HS-5 (cell line): ENCODE measurements around the gene PHACTR2.
A peak's percentile ranks its signal among the peaks of the same experiment; 100 is the strongest.
"Not testable (repeated sequence)": the region's sequence is repeated elsewhere in the genome, so short reads cannot be mapped to it uniquely, and the experiment has no call there.

ENCODE experiments used
- DNase-seq: peaks from one replicate; pipeline ENCODE4 v3.0.0-alpha.2; 2012; ENCODE audit warnings: low read depth

The PHACTR2 gene

DNA sequence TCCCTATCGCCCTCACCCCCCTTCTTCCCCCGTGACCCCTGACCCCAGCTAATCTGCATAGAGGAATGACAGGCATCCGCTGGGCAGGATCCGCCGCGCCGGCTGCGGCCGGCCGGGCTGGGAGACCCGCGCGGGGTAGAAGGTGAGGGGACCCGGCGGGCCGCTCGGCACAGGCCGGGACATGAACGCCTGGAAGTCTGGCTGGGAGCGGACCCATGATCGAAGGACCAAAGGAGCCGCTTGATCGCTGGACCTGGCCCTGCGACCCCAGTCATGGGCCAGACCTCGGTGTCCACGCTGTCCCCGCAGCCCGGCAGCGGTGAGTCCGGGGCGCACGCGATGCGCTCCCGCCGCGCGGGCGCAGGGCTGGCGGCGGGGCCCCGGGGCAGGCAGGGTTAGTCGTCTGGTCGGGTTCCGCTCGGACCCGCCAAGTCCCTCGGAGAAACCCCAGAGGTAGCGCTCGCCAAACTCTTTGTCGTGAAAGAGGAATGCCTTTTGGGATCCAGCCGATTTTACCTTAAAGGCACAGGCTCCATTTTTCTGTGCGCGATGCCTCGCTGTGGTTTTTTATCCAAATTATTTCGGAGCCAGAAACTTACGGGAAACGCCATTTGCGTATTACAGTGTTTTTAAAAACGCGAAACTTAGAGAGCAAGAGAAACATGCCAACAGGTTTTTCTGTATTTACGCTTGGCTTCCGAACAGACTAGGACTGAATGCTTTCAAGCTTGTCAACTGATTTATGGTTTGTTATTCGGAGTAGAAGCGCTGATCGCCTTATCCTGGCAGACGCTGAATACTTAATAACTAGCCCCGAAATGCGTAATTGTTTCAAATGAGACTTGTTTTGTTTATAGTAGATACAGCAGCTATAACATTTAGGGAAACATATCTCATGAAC is at the start of gene PHACTR2:
Gene PHACTR2, plus strand, starts transcription at position 75 of the 901 bp plus-strand sequence. Its CDS starts 199 bp downstream, at position 274.
- peak; percentile 67 for DNase-seq

DNA sequence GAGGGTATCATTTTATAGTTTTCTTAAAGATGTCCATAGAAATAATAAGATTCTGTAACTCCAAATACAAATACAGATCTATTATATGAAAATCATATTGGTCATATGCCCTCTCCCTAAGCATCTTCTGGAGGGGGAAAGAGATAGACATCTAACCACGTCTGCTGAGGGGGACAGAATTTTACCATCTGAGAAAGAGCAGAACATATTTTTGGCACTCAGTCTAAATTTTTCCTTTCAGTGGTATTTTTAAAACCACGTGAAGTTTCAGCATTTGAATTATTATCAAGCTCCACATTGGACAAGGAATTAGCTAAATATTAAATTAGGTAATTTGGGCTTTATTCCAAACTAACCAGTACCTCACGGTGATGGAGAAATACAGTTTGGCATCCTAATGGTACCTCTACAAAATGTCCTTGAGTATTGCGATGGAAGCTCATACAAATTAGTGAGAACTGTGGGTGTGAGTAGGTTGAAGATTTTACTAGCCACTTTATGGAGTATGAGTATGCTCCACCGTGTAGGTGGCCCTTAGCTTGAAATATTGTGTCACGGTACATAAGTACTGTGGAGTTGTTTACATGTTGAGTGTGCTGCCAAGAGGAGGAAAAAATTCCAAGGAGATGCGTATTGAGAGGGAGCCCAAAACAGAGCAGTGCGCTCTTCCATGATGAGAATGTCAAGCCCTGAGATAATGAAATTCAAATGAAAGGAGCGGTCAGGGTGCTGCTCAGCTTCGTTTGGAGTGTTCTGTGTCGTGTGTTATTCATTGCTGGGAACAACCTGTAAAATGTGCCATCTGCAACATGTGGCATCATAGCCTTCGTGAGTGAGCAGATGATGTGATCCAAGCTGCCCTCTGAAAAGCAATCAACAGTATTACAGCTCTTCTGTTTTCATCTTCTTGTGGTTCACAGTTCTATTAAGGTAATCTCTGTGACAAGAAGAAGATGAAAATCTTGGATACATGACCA is 48.4 kb upstream of the PHACTR2 start:
- DNase-seq, result no peak

DNA sequence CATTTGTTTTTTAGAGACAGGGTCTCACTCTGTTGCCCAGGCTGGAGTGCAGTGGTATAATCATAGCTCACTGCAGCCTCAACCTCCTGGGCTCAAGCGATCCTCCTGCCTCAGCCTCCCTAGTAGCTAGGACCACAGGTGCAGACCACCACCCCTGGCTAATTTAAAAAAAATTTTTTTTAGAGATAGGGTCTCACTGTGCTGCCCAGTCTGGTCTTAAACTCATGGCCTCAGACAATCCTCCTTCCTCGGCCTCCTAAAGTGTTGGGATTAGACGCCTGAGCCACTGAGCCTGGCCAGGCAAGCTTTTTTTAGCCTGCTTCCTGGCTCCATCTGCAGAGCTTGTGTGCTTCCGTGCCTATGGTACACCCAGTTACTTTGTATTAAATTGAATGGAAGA is 46.6 kb upstream of the PHACTR2 start:
- not testable (repeated sequence) for DNase-seq

DNA sequence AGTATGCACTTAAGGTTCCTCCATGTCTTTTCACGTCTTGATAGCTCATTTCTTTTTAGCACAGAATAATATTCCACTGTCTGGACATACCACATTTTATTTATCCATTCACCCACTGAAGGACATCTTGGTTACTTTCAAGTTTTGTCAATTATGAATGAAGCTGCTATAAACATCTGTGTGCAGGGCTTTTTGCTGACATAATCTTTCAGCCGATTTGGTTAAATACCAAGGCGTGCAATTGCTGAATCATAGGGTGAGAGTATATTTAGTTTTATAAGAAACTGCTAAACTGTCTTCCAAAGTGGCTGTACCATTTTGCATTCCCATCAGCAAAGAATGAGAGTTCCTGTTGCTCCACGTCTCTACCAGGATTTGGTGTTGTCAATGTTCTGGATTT is 44.9 kb upstream of the PHACTR2 start:
- DNase-seq, result no peak

GRCh38 chr6:143634486-143634885 is 43.3 kb upstream of the PHACTR2 start:
- DNase-seq, result peak; percentile 34

DNA sequence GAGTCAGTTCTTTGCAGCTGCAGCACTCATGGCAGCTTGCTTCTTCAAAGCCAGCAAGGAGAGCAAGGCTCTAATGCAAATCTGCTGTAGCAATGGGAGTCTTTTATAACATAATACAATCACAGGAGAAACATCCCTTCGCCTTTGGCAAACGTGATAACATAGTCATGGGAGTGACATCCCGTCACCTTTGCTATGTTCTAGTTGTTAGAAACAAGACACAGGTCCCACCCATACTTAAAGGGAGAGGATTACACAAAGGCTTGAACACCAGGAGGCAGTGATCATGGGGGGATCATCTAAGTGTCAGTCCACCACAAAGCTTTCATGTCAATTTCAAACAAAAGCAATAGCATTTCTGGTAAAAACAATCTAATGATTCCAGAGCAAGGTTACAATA is 40.1 kb upstream of the PHACTR2 start:
- DNase-seq, result no peak

- DNase-seq, result no peak
Measured at GRCh38 chr6:143642403-143642802, 35.4 kb upstream of the PHACTR2 start.

- no peak for DNase-seq
Measured at GRCh38 chr6:143647191-143647590, 30.6 kb upstream of the PHACTR2 start.

DNA sequence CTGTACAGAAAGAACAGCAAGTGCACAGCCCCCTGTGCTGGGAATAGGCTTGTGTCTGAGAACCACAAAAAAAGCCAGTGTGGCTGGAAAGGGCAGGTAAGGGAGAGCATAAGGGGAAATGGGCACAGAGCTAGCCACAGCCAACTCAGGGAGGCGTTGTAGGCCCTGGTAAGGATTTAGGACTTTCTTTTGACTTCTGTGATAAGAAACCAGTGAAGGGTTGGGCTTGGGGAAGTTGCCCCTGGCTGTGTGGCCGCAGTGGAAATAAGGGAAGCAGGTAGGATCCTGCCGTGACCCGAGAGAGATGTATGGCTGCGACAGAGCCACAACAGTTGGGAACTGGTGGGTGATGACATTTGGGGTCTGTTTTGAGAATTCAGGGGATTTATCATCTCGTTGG is 30.0 kb upstream of the PHACTR2 start:
- DNase-seq, result no peak

DNA sequence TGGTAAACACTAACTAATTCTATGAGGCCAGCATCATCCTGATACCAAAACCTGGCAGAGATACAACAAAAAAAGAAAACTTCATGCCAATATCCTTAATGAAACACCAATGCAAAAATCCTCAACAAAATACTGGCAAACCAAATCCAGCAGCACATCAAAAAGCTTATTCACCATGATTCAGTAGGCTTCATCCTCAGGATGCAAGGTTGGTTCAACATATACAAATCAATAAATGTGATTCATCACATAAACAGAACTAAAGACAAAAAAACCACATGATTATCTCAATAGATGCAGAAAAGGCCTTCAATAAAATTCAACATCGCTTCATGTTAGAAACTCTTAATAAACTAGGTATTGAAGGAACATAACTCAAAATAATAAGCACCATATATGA is 28.4 kb upstream of the PHACTR2 start:
- not testable (repeated sequence) for DNase-seq

- not testable (repeated sequence) for DNase-seq
Measured at GRCh38 chr6:143651328-143651727, 26.4 kb upstream of the PHACTR2 start.

GRCh38 chr6:143652841-143653331 is 24.9 kb upstream of the PHACTR2 start:
- no peak for DNase-seq

GRCh38 chr6:143655541-143655940 is 22.2 kb upstream of the PHACTR2 start:
- DNase-seq, result no peak

DNA sequence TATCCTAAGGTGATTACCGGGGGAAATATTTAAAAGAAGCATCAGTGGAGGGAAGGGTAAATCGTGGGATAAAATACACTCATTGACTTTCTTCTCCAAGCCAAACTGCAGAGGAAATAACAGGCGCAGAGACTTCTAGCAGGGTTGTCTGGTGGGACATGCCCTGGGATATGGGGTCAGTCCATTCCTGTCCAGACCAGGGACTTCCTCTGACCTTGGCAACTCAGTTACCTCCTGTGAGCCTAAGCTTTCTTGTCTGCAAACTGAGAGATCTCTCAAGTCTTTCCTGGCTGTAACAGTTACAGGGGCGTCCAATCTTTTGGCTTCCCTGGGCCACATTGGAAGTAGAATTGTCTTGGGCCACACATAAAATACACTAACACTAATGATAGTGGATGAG is 21.7 kb upstream of the PHACTR2 start:
- no peak for DNase-seq

GRCh38 chr6:143657809-143658208 is 20.0 kb upstream of the PHACTR2 start:
- no peak for DNase-seq

GRCh38 chr6:143660170-143660569 is 17.6 kb upstream of the PHACTR2 start:
- DNase-seq, result not testable (repeated sequence)

DNA sequence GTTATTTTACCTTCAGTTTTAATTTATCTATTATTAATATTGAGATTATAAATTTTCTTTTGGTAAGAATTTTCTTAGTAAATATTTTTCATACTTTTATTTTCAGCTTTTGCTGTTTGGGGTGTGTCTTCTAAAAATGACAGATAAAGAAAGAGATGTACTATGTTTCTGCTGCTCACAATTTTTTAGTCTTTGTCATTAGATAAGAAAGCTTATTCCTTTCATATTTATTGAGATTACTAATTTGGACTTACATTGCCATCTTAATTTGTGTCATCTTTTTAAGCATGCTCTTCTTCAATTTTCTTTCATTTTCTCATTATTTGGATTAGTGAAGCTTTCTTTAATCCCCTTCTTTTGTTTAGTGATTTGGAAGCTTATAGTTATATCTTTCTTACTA is 13.6 kb upstream of the PHACTR2 start:
- no peak for DNase-seq

DNA sequence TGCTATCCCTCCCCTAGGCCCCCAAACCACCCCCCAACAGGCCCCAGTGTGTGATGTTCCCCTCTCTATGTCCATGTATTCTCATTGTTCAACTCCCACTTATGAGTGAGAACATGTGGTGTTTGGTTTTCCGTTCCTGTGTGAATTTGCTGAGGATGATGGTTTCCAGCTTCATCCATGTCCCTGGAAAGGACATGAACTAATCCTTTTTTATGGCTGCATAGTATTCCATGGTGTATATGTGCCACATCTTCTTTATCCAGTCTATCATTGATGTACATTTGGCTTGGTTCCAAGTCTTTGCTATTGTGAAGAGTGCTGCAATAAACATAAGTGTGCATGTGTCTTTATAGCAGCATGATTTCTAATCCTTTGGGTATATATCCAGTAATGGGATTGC is 11.8 kb upstream of the PHACTR2 start:
- not testable (repeated sequence) for DNase-seq

GRCh38 chr6:143669483-143669882 is 8.3 kb upstream of the PHACTR2 start:
- not testable (repeated sequence) for DNase-seq

DNA sequence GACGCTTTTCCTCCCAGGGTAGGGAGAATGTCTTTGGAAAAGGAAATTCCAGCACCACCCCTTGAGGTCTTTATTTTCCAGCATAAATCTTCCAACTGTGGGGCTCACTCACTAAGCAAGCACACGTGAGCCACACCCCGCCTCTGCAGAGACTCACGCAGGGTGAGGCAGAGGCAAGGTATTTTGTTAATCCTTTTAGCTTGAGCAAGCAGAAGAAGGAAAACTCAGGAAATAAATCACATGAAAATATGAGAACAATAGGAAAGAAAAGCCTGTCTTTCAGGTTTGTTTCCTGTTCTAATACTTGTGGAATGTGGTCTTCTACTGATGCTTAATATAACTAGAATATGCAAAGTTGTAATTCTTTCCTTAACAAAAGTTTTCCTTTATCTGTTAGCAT is 4.1 kb upstream of the PHACTR2 start:
- DNase-seq, result peak; percentile 68

- no peak for DNase-seq
Measured at GRCh38 chr6:143674483-143675381, 3.0 kb upstream of the PHACTR2 start.
